DMS79 (cell line): ENCODE measurements around the gene ABL1.

Experiments
- DNase-seq: peaks from one replicate; lab custom pipeline; 2025; lab: John Stamatoyannopoulos, UW

ABL1 gene

DNA sequence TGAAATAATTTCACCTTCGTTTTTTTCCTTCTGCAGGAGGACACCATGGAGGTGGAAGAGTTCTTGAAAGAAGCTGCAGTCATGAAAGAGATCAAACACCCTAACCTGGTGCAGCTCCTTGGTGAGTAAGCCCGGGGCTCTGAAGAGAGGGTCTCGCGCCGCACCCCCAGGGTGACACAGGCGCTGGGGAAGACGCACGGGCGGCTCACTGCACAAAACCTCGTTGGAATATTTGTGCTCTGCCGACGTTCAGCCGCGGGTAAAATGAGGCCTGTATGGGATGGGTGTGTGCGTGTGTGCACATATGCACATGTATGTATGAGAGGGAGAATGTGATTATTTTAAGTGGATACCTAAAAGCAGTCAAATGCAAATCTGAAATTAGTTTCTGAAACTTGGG, 37.0 kb downstream of the ABL1 start:
- no peak for DNase-seq

DNA sequence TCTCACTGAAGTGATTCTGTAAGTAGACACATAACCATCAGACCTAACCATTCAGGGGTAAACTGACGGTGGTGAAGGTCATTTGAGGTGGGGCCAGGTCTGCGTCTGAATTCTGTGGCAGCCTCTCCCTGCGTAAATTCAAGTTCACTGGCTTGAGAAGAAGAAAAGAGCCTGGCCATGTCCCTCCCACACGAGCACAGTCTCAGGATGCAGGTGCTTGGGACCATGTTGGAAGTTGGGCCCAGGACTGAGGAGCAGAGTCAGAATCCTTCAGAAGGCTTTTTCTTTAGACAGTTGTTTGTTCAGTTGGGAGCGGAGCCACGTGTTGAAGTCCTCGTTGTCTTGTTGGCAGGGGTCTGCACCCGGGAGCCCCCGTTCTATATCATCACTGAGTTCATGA, 37.5 kb downstream of the ABL1 start:
- DNase-seq: no peak

- no peak for DNase-seq
Observed at GRCh38 chr9:130872912-130873503, 38.0 kb downstream of the ABL1 start.

GRCh38 chr9:130873966-130874365, 38.9 kb downstream of the ABL1 start:
- no peak for DNase-seq

DNA sequence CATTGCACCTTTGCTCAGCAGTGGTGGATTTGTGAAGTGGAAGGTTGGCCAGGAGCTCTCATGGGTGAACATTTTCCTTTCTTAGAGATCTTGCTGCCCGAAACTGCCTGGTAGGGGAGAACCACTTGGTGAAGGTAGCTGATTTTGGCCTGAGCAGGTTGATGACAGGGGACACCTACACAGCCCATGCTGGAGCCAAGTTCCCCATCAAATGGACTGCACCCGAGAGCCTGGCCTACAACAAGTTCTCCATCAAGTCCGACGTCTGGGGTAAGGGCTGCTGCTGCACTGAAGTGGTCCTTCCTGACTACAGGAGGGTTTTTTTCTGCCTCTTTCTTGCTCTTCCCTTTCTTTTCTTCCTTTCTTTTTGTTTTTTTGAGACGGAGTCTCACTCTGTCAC, 39.7 kb downstream of the ABL1 start:
- DNase-seq: no peak

GRCh38 chr9:130877300-130877699, 42.2 kb downstream of the ABL1 start:
- DNase-seq: no peak

DNA sequence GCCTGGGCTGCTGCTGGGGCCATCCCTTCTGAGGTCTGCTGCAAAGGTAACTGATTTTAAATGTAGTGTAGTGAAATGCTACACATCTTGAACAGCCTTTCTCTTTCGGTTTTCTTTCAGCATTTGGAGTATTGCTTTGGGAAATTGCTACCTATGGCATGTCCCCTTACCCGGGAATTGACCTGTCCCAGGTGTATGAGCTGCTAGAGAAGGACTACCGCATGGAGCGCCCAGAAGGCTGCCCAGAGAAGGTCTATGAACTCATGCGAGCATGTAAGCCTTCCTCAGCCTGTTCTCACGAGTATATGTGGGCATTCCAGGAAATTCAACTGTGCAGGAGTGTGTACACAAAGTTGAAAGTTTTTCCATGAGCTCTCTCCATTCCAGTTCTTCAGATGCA, 43.2 kb downstream of the ABL1 start:
- DNase-seq: no peak

DNA sequence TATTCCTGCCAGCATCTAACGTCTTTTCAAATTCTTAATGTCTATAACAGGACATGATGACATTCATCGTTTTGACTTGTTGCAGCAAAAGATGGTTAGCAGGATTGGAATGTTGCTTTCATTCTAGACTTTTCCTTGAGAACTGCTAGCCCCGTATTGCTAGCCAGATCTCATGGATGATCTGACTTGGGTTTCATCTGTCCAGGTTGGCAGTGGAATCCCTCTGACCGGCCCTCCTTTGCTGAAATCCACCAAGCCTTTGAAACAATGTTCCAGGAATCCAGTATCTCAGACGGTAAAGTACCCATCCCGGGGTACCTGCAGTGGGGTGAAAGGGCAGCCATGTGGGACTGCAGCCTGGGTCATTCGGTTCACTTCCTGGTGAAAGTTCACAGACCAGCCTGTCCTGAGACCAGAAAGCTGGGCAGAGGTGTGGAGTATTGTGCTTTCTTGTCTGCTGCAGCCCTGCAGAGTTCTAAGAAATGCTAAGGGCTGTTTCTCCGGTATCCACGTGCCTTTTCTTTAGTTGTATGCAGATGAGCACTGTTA, 44.9 kb downstream of the ABL1 start:
- no peak for DNase-seq

GRCh38 chr9:130880599-130881220, 45.7 kb downstream of the ABL1 start:
- no peak for DNase-seq

- DNase-seq: no peak
Observed at GRCh38 chr9:130881516-130881915, 46.5 kb downstream of the ABL1 start.

DNA sequence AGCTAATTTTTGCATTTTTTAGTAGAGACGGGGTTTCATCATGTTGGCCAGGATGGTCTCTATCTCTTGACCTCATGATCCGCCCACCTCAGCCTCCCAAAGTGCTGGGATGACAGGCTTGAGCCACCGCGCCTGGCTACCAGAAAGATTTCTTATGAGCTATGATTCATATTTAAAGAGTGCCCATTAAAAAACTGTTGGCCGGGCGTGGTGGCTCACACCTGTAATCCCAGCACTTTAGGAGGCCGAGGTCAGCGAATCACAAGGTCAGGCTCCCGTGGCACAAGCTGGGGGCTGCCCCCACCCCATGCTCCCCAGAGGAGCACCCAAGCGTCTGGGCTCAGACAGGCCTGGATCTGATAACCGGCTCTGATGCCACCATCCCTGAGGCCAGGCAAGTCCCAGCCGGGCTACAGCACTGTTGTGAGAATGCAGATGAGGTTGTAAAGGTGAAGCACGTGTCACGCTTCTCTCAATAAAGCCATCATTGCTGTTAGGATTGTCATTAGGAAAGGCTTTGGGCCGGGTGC, 47.7 kb downstream of the ABL1 start:
- DNase-seq: no peak

DNA sequence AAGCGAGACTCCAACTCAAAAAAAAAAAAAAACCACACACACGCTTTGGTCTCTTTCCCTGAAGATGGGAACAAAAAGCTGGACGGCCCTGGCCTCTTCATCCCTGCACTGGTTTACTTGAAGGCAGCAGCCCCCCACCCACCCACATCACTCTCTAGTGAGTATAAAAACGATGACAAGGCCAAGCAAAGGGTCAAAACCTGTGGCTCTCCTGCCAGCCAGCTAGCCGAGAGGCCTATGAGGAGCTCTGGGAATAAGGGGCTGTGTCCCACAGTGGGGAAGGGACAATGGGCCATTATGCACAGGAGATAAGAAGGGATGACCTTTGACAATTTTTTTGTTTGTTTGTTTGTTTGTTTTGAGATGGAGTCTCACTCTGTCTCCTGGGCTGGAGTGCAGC, 48.4 kb downstream of the ABL1 start:
- DNase-seq: no peak

GRCh38 chr9:130884111-130884531, 49.1 kb downstream of the ABL1 start:
- no peak for DNase-seq

GRCh38 chr9:130884542-130885483, 49.8 kb downstream of the ABL1 start:
- no peak for DNase-seq

GRCh38 chr9:130885484-130886375, 50.7 kb downstream of the ABL1 start:
- no peak for DNase-seq

GRCh38 chr9:130886981-130887380, 51.9 kb downstream of the ABL1 start:
- DNase-seq: no peak

GRCh38 chr9:130887494-130888144, 52.6 kb downstream of the ABL1 start:
- DNase-seq: no peak

GRCh38 chr9:130888146-130888885, 53.3 kb downstream of the ABL1 start:
- no peak for DNase-seq

DNA sequence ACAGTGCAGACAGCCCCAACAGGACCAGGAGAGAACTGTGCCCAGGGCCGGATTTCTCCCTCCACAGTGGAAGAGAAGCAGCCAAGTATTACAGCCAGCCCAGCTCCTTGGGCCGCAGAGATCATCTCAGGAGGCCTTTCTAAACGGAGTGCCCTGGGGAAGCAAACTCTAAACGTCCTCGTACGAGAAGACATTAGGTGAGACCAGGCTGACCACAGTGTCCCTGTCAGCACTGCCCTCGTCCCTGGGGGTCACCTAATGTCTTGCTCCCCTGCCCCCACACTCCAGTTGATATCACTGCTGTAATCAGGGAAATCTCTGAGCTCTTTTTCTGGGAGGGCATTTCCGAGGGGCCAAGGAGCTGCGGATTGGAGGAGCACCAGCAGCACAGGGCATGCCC, 55.1 kb downstream of the ABL1 start:
- DNase-seq: no peak
